Activated CD4-positive, CD25-positive, alpha-beta regulatory T cell (primary cell): ENCODE results near the gene TFB1M.
"Not testable (repeated sequence)": the region's sequence is repeated elsewhere in the genome, so short reads cannot be mapped to it uniquely, and the experiment has no call there.

Source experiments
- DNase-seq, 4 experiments: peaks; one replicate each; lab custom pipeline; 2025; lab: John Stamatoyannopoulos, UW

The TFB1M gene

GRCh38 chr6:155314092-155314772, at the start of gene TFB1M:
TSS of gene TFB1M (minus strand) at chr6:155314484. CDS start at chr6:155314428, 56 bp downstream.
- peak; percentile 89 to 97 (median 94) for DNase-seq

GRCh38 chr6:155364021-155364420, 49.7 kb upstream of the TFB1M start:
- DNase-seq, result not testable (repeated sequence)

DNA sequence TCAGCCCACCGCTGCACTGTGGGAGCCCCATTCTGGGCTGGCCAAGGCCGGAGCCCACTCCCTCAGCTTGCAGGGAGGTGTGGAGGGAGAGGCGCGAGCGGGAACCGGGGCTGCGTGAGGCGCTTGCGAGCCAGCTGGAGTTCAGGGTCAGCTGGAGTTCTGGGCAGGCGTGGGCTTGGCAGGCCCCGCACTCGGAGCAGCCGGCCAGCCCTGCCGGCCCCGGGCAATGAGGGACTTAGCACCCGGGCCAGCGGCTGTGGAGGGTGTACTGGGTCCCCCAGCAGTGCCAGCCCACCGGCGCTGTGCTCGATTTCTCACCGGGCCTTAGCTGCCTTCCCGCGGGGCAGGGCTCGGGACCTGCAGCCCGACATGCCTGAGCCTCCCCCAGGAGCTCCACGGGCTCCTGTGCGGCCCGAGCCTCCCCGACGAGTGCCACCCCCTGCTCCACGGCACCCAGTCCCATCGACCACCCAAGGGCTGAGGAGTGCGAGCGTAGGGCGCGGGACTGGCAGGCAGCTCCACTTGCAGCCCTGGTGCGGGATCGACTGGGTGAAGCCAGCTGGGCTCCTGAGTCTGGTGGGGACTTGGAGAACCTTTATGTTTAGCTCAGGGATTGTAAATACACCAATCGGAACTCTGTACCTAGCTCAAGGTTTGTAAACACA, 48.8 kb upstream of the TFB1M start:
- DNase-seq, result not testable (repeated sequence)

DNA sequence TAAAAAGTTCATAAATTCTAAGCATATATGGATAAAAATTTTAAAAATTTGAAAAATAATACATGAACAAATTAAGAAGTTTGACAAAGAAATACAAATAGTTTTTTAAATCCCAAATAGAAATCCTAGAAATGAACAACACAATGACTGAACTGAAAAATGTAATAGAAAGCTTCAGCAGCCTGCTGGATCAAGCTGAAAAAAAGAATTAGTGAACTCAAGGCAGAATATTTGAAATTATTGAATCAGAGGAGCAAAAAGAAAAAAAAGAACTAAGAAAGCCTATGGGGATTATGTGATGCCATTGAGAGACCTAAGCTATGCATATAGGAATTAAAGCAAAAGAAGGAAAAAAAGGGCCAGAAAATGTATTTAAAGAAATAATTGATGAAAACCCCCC, 39.9 kb upstream of the TFB1M start:
- DNase-seq, result no peak

- no peak for DNase-seq
These were observed 38.5 kb upstream of the TFB1M start for GRCh38 chr6:155352811-155353210.

- DNase-seq, result no peak
These were observed 37.8 kb upstream of the TFB1M start for GRCh38 chr6:155352130-155352420.

GRCh38 chr6:155351273-155352129, 37.2 kb upstream of the TFB1M start:
- no peak for DNase-seq

DNA sequence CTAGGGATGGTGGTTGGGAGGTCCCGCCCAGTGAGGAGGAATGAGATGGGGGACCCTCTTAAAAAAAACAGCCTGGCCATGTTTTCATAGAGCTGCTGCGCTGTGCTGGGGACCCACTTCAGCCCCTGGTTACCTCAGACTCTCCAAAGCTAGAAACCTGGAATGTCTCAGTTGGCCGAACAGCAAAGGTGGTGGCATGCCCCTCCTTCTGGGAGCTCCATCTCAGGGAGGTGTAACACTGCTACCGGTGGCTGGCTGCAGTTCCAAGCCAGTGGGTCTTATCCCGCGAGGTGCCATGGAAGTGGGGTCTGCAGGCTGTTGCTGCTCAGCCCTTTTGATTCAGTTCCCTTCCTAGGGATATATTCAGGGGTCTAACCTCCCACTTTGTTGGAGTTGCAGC, 35.7 kb upstream of the TFB1M start:
- DNase-seq, result no peak

GRCh38 chr6:155349129-155349528, 34.8 kb upstream of the TFB1M start:
- DNase-seq, result no peak

GRCh38 chr6:155347800-155348199, 33.5 kb upstream of the TFB1M start:
- no peak for DNase-seq

DNA sequence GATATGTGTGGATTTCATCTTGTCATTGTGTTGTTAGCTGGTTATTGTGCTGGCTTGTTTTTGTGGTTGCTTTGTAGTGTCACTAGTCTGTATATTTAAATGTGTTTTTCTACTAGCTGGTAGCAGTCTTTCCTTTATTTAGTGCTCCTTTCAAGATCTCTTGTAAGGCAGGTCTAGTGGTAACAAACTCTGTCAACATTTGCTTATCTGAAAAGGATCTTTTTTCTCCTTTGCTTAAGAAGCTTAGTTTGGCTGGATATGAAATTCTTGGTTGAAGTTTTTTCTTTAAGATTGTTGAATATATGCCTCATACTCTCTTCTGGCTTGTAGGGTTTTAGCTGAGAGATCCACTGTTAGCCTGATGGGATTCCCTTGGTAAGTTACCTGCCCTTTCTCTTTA, 32.7 kb upstream of the TFB1M start:
- DNase-seq, result no peak

DNA sequence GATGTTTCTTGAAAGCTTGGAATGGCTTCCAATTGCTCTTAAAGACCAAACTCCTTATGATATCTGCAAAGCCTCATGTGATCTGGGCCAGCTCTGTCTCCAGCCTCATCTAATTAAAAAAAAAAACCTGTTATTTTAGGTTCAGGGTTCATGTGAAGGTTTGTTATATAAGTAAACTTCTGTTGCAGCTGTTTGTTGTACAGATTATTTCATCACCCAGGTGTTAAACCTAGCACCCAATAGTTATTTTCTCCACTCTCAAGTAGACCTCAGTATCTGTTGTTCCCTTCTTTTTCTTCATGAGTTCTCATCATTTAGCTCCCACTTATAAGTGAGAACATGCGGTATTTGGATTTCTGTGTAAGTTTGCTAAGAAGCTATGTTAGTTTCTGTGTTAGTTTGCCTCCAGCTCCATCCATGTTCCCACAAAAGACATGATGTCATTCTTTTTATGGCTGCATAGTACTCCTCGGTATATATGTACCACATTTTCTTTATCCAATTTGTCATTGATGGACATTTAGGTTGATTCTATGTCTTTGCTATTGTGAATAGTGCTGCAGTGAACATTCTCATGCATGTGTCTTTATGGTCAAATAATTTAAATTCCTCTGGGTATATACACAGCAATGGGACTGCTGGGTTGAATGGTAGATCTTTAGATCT, 30.2 kb upstream of the TFB1M start:
- DNase-seq, result no peak

DNA sequence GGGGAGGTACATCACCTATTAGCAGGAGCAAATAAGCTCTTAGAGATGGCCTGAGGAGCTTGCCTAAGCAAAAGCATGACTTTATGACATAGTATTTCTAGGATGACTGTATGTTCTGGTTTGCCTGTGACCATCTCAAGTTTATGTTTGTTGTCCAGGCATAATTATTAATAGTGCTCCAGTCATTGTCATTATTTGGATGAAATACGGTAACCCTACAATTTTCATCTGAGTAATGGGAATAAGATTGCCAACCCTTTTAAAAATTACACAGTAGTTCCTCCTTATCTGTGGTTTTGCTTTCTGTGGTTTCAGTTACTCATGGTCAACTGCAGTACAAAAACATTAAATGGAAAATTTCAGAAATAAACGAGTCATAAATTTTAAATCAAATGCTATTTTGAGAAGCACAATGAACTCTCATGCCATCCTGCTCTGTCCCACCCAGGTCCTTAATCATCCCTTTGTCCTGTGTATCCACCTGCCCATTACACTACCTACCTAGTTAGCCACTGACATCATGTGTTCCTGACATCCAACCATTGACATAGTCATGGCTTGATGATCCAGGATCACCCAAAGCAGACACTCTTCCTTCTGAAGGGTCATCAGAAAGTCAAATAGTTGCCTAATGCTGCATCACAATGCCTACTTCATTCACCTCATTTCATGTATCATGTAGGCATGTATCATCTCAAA, 27.0 kb upstream of the TFB1M start:
- no peak for DNase-seq

GRCh38 chr6:155340464-155341129, 26.3 kb upstream of the TFB1M start:
- DNase-seq, result no peak

- DNase-seq, result not testable (repeated sequence)
These were observed 25.6 kb upstream of the TFB1M start for GRCh38 chr6:155339929-155340328.

- DNase-seq, result not testable (repeated sequence)
These were observed 24.0 kb upstream of the TFB1M start for GRCh38 chr6:155338237-155338636.

DNA sequence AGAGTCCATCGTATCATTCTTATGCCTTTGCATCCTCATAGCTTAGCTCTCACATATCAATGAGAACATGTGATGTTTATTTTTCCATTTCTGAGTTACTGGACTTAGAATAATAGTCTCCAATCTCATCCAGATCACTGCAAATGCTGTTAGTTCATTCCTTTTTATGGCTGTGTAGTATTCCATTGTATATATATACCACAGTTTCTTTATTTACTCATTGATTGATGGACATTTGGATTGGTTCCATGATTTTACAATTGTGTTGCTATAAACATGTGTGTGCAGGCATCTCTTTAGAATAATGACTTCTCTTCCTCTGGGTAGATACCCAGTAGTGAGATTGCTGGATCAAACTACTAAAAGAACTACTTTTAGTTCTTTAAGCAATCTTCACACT, 21.0 kb upstream of the TFB1M start:
- no peak for DNase-seq

DNA sequence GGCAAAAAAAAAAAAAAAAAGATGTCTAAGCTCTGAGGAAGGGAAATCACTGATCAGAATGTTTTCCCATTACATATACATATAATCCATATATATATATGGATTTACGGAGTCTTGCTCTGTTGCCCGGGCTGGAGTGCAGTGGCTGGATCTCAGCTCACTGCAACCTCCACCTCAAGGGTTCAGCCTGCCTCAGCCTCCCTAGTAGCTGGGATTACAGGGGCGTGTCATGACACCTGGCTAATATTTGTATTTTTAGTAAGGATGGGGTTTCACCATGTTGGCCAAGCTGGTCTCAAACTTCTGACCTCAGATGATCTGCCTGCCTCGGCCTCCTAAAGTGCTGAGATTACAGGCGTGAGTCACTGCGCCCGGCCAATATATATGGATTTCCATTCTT, 19.8 kb upstream of the TFB1M start:
- not testable (repeated sequence) for DNase-seq

DNA sequence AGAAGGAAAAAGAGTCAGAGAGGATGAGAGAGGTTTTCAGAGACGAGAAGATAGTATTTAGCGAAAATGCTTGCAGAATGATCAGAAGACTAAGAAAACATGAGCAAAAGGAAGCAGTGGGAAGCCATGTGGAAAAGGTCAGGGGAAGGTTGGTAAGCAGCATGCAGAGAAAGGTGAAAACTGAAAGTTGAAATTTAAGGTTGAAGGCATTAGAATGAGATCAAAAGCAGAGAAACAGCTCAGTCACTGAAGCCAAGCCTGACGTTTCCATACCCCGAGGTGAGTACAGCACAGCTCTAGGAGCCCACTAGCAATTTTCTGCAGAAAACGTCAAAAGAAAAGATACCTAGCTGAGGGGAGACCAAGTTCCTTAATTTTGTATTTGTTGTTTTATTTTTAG, 19.1 kb upstream of the TFB1M start:
- DNase-seq, result no peak

- no peak for DNase-seq
These were observed 16.6 kb upstream of the TFB1M start for GRCh38 chr6:155330922-155331321.

GRCh38 chr6:155330133-155330734, 15.9 kb upstream of the TFB1M start:
- no peak for DNase-seq
